GM10266 (cell line): ENCODE results near the gene CPT1A.

Experiments used
- DNase-seq: peaks from one replicate; pipeline ENCODE4 v3.0.0; 2012; ENCODE audit errors: extremely low spot score
- CTCF ChIP-seq: IDR thresholded peaks from 2 replicates; pipeline ENCODE4 v1.5.1; 2012; ENCODE audit warnings: mild to moderate bottlenecking, low read depth; ENCODE audit not compliant: control insufficient read depth, insufficient read depth; ENCODE audit errors: missing control alignments

Gene CPT1A

GRCh38 chr11:68826726-68827125, 15.0 kb downstream of the CPT1A start:
- no peak for TF ChIP-seq CTCF
- no peak for DNase-seq

GRCh38 chr11:68825571-68825970, 16.1 kb downstream of the CPT1A start:
- TF ChIP-seq CTCF, result no peak
- DNase-seq, result no peak

- no peak for TF ChIP-seq CTCF
- no peak for DNase-seq
Observed at GRCh38 chr11:68822546-68822945, 19.2 kb downstream of the CPT1A start.

- no peak for DNase-seq
- no peak for TF ChIP-seq CTCF
Observed at GRCh38 chr11:68821670-68822069, 20.0 kb downstream of the CPT1A start.

GRCh38 chr11:68819362-68819761, 22.4 kb downstream of the CPT1A start:
- no peak for TF ChIP-seq CTCF
- no peak for DNase-seq

- no peak for TF ChIP-seq CTCF
- no peak for DNase-seq
Observed at GRCh38 chr11:68818181-68818580, 23.5 kb downstream of the CPT1A start.

- no peak for DNase-seq
- no peak for TF ChIP-seq CTCF
Observed at GRCh38 chr11:68817554-68817953, 24.2 kb downstream of the CPT1A start.
